Transverse colon (tissue), 4 donors: ENCODE measurements around the gene NCCRP1.

Experiments used
- CTCF ChIP-seq, 5 experiments: fragments of 200-600 bp in 3 of 5; fragments of 450-650 bp in 2 of 5; sonication (generic) in 3 of 5; IDR thresholded peaks; 1 replicate in 2 of 5; 2 replicates in 3 of 5; pipeline ENCODE4 v1.5.1; 2016 to 2017; ENCODE audit warnings: antibody characterized with exemption in 5 of 5, inconsistent platforms in 3 of 5, mild to moderate bottlenecking in 2 of 5, moderate library complexity in 1 of 5
- POLR2A ChIP-seq: fragments of 450-650 bp; IDR thresholded peaks from one replicate; pipeline ENCODE4 v1.6.1; 2016; ENCODE audit warnings: antibody characterized with exemption, mild to moderate bottlenecking, moderate library complexity
- POLR2AphosphoS5 ChIP-seq, 3 donors: sonication (generic); formaldehyde crosslinking; IDR thresholded peaks; one replicate each; pipeline ENCODE4 v1.6.1; 2016; ENCODE audit warnings: antibody characterized with exemption in 3 of 3

- TF ChIP-seq CTCF (IDR thresholded peaks at IDR 0.05) (no peak), POLR2A (no peak), POLR2AphosphoS5 (IDR thresholded peaks at IDR 0.05) (no peak)
Measured at GRCh38 chr19:39155114-39155700, 41.6 kb upstream of the NCCRP1 start.
